Ovary (tissue), 9 donors: Measurements from ENCODE around the gene LRRC59. TPM values are rescaled to one million over a fixed set of nuclear protein-coding genes. Genes with fewer than 3 reads are reported as not detected.

Experiments
- DNase-seq, 5 donors: peaks; one replicate each; pipeline ENCODE4 v3.0.0-alpha.2; 2019 to 2020
- H3K27ac ChIP-seq, 2 donors: fragments of 200-600 bp; one replicate each; pipeline versions ENCODE4 v1.5.1 to v1.8.0; 2019 to 2022
- H3K27me3 ChIP-seq: fragments of 200-600 bp; one replicate; pipeline ENCODE4 v1.8.0; 2022
- H3K36me3 ChIP-seq: fragments of 200-600 bp; sonication (generic); one replicate; pipeline ENCODE4 v1.5.1; 2019
- H3K4me1 ChIP-seq: one replicate; pipeline ENCODE4 v1.8.1; 2013; ENCODE audit warnings: mild to moderate bottlenecking, moderate library complexity; ENCODE audit not compliant: insufficient read depth
- H3K4me3 ChIP-seq: fragments of 200-600 bp; sonication (generic); one replicate; pipeline ENCODE4 v1.5.1; 2017
- H3K9me3 ChIP-seq, 2 donors: fragments of 200-600 bp in 1 of 2; sonication (generic) in 1 of 2; one replicate each; pipeline versions ENCODE4 v1.5.1 to v1.8.1; 2013 to 2019; ENCODE audit warnings: mild to moderate bottlenecking in 1 of 2, moderate library complexity in 1 of 2
- EP300 ChIP-seq: sonication (generic); formaldehyde crosslinking; IDR thresholded peaks from one replicate; pipeline ENCODE4 v1.6.1; 2017; ENCODE audit warnings: antibody characterized with exemption
- POLR2A ChIP-seq: fragments of 450-650 bp; IDR thresholded peaks from one replicate; pipeline ENCODE4 v1.6.1; 2017; ENCODE audit warnings: antibody characterized with exemption, mild to moderate bottlenecking, moderate library complexity
- WGBS, 3 donors: extraction: QIAGEN DNeasy Blood & Tissue Kit in 1 of 3; methylation state at CpG; one replicate each; pipeline versions ENCODE4 v1.1.5 to v1.1.7; 2013 to 2017; 5-methylcytosine and 5-hydroxymethylcytosine counted together
- intact Hi-C, 4 donors: fragments of 100-400 bp; cut with DNase I; formaldehyde crosslinking; loops; one replicate each; pipeline versions ENCODE4 v1.11.0 to v1.15.1; 2022 to 2023
- polyA plus RNA-seq, 2 donors: library from polyadenylated mRNA; stranded (reverse); fragments of 200-250 nt in 1 of 2; fragments of 350-450 nt in 1 of 2; fragmentation: Illumina TruSeq in 1 of 2; extraction: RNeasy Lipid Tissue Mini Kit (QIAGEN cat#74804) in 1 of 2; gene quantifications; one replicate each; pipeline ENCODE4 v1.2.3, GENCODE V29; 2013 to 2014
- total RNA-seq, 7 donors: library from RNA; depleted of rRNA in 2 of 7; stranded (reverse); fragments of >200 nt in 2 of 7; fragmentation: NEBNext Ultra II Directional in 3 of 7; extraction: Animal tissue kit (Norgen Biotek cat#: 25700) in 3 of 7; gene quantifications; one replicate each; pipeline versions ENCODE4 v1.1.0 to v1.2.4, GENCODE V29; 2016 to 2023
- TF ChIP-seq, protein P1 (sequence below), 3 donors: fragments of 450-650 bp in 2 of 3; fragments of 200-600 bp in 1 of 3; IDR thresholded peaks; one replicate each; pipeline versions ENCODE4 v1.5.1 to v1.8.0; 2016 to 2022; ENCODE audit warnings: antibody characterized with exemption in 3 of 3, mild to moderate bottlenecking in 1 of 3
- donor health status: DM: no; HTN: no; CAD: no; lungs with moderate emphysema.
- donor health status: DM: no; HTN: no; CAD: no.
- donor health status: Bipolar disorder and iron deficiency.
- donor health status: DM: yes; HTN: yes; CAD: no.
- donor health status: DM: no; HTN: no; CAD: no.
- donor health status: DM: yes; HTN: yes; CAD: no.

Gene LRRC59
- total and polyA plus RNA-seq, 9 donors = 18.4 to 71.4 (median 41.0) TPM

DNA sequence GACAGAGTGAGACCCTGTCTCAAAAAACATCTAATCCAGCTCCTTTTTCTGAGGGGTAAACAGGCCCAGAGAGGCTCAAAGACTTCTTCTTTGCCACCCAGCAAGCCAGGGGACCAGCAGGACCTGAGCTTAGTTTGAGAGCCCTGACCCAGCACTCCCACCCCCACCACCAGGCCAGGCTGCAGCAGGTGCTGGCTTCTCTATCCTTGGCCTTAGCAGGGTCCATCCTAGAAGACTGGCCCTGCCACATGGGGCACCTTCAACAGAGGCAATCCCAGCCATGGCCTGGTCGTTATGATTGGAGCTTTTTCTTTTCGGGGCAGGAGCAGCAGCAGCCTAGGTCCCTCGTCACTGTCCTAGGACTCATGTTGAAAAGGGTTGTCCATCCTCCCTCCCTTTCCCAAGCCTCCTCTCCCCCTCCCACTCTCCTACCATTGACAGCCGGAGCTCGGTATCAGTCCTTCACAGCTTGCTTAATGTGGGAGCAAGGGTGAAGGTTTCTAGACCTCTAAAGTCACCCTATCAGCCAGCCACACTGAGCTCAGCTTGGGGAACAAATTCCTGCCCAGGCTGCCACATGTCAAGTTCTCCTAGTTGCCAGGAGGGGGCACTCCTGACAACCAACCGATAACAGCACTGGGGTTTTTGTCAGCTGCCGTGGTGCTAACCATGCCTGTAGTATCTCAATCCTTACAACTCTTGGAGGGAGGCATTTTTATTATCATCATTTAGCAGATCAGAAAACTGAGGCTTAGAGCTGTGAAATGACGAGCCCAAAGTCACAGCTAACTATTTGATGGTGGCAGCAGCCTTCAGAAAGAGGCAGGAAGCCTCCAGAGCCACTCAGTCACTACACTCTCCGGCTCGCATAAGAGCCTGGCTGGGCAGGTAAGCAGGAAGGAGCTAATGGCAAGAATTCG lies 35.5 kb downstream of the LRRC59 start:
- TF ChIP-seq POLR2A = no peak
- TF ChIP-seq, protein P1, sequence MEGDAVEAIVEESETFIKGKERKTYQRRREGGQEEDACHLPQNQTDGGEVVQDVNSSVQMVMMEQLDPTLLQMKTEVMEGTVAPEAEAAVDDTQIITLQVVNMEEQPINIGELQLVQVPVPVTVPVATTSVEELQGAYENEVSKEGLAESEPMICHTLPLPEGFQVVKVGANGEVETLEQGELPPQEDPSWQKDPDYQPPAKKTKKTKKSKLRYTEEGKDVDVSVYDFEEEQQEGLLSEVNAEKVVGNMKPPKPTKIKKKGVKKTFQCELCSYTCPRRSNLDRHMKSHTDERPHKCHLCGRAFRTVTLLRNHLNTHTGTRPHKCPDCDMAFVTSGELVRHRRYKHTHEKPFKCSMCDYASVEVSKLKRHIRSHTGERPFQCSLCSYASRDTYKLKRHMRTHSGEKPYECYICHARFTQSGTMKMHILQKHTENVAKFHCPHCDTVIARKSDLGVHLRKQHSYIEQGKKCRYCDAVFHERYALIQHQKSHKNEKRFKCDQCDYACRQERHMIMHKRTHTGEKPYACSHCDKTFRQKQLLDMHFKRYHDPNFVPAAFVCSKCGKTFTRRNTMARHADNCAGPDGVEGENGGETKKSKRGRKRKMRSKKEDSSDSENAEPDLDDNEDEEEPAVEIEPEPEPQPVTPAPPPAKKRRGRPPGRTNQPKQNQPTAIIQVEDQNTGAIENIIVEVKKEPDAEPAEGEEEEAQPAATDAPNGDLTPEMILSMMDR (IDR thresholded peaks at IDR 0.05) = peak; percentile 14 to 49 (median 42)
- no peak for TF ChIP-seq EP300
- DNase-seq = peak in 2 of 5 donors; percentile 54 to 59
- Histone ChIP-seq H3K36me3 (no peaks in the 10 kb centered on the region), H3K27me3 (no peaks in the 10 kb centered on the region), H3K27ac (peak overlapping the region in 1 of 2 donors; percentile 19), H3K4me3 (no peak overlapping the region), H3K9me3 (no peaks in the 10 kb centered on the region), H3K4me1 (no peaks in the 10 kb centered on the region)
- intact Hi-C loops = loop anchor here in 1 of 4 donors (5.0 kb wide), 1 partner anchor 105 kb away; the partner anchor contains the start of gene CHAD
- 23 to 32% (median 25%) methylated on average over 11 of the region's 11 CpGs for WGBS, 3 donors

DNA sequence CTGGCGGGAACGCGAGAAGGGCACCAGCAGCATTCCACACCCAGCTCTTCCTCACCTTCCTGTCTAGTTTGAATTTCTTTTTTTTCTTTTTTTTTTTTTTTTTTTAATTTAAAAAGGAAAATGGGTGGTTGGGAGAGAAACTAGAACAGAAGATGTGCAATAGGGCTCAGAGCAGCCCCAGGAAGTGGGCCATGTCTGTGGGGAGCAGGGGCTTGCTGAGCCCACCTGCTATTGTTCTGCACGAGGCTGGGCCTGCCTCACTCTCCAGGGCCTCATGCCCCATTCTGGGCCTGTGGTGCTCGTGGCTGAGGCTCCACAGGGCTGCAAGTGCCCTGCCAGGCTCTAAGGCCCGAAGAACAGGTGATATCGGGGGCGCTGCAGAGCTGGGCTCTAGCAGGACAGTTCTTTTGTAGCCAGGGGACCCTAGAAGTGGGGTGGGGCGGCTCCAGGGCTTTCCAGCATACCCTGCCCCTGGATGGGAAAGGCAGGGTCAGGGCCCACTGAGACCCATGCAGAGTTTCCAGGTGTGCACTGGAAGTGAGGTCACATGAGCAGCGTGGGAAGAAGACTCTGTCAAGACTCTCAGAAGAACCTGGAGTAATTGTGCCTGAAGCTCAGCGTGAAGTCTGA lies 36.7 kb downstream of the LRRC59 start:
- H3K9me3 ChIP-seq = no peaks in the 10 kb centered on the region
- H3K27me3 ChIP-seq = no peaks in the 10 kb centered on the region
- TF ChIP-seq EP300 (no peak), POLR2A (no peak)
- TF ChIP-seq, protein P1 (IDR thresholded peaks at IDR 0.05) = no peak
- no peak overlapping the region for H3K4me3 ChIP-seq
- intact Hi-C loops = loop anchor here in 1 of 4 donors (5.0 kb wide), 1 partner anchor 107 kb away; the partner anchor contains the start of gene CHAD
- H3K4me1 ChIP-seq = no peaks in the 10 kb centered on the region
- peak in 1 of 5 donors; percentile 35 for DNase-seq
- H3K36me3 ChIP-seq = no peaks in the 10 kb centered on the region
- WGBS, 3 donors = 76 to 87% (median 82%) methylated on average over 11 of the region's 11 CpGs
- no peak overlapping the region for H3K27ac ChIP-seq

GRCh38 chr17:50359998-50360461 lies 37.3 kb downstream of the LRRC59 start:
- TF ChIP-seq EP300 = no peak
- TF ChIP-seq, protein P1 (IDR thresholded peaks at IDR 0.05) = no peak
- TF ChIP-seq POLR2A = no peak
- Histone ChIP-seq H3K27ac (no peak overlapping the region), H3K9me3 (no peaks in the 10 kb centered on the region), H3K27me3 (no peaks in the 10 kb centered on the region), H3K4me1 (no peaks in the 10 kb centered on the region), H3K4me3 (no peak overlapping the region), H3K36me3 (no peaks in the 10 kb centered on the region)
- DNase-seq = peak in 1 of 5 donors; percentile 12
- WGBS, 3 donors = 65 to 70% (median 69%) methylated on average over 12 to 14 of the region's 14 CpGs
- intact Hi-C loops = loop anchor here in 1 of 4 donors (5.0 kb wide), 1 partner anchor 107 kb away; the partner anchor contains the start of gene CHAD

GRCh38 chr17:50359005-50359699 lies 38.2 kb downstream of the LRRC59 start:
- H3K27me3 ChIP-seq = no peaks in the 10 kb centered on the region
- 65 to 73% (median 71%) methylated on average over 5 of the region's 5 CpGs for WGBS, 3 donors
- H3K9me3 ChIP-seq = no peaks in the 10 kb centered on the region
- no peaks in the 10 kb centered on the region for H3K4me1 ChIP-seq
- no peak overlapping the region for H3K4me3 ChIP-seq
- no peaks in the 10 kb centered on the region for H3K36me3 ChIP-seq
- TF ChIP-seq, protein P1 (IDR thresholded peaks at IDR 0.05) = no peak
- TF ChIP-seq EP300 (no peak), POLR2A (no peak)
- no peak for DNase-seq
- H3K27ac ChIP-seq = no peak overlapping the region
- intact Hi-C loops = no loop called here
